CD4-positive, alpha-beta T cell treated with Interleukin-10 for 1 hour (primary cell): ENCODE data around the gene RAD18.
A peak's percentile ranks its signal among the peaks of the same experiment; 100 is the strongest.

ENCODE experiments used
- DNase-seq: peaks from one replicate; pipeline ENCODE4 v3.0.0-alpha.2; 2020

The RAD18 gene

GRCh38 chr3:8984526-8984925 lies 21.3 kb upstream of the RAD18 start:
- no peak for DNase-seq

DNA sequence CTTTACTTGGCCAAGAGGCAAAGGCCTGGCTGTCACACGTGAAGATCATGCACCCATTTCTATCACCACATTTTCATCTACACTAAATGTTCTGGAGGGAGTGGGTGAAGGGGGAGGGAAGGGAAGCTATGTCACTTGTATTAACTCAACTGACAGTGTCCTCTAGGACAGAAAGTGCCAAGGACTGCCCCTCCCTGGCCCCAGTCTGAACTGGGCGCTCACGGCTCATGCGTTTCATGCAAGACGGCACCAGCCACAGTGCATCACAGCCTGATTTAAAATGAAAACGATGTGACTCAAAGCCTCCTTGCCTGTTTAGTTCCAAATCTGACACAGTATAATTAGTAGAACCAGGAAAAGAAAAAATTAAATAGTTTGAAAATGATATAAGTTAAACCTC lies 20.8 kb upstream of the RAD18 start:
- DNase-seq: no peak

DNA sequence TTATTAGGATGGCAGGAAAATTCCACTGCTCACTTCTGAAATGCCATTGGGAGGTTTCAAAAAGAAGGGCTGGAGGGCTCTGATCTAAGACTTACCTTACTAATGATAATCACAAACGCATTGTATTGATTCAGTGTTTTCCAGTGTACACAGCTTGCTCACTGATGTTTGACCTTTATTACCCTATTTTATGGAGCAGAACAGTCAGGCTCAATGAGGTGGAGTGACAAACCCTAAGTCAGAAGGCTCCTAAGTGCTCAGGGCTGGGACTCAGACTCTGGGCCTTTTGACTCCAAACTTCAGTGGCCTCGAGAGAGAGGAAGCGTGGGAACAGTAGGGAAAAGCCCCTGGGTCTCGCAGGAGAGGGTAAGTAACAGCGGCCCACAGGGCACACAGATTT lies 20.3 kb upstream of the RAD18 start:
- DNase-seq: no peak

GRCh38 chr3:8983026-8983425 lies 19.8 kb upstream of the RAD18 start:
- no peak for DNase-seq

DNA sequence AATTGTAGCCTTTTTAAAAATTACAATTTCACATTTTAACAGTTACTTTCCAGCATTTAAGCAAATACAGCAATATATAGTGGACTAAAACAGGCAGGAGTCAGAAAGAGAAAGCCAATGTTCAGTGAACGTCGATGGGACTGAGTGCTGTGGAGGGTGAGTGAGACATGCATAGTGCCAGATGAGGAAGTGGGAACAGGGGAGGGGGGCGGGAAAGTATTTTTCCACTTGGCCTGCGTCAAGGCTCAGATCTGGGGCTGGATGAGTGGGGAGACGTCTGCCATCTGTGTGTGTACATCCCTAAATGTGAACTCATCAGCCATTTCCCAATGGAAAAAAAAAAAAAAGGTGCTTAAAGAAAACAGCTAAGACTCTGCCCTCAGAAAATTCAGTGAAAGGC lies 19.2 kb upstream of the RAD18 start:
- no peak for DNase-seq

- no peak for DNase-seq
Measured at GRCh38 chr3:8981700-8982099, 18.4 kb upstream of the RAD18 start.

GRCh38 chr3:8981296-8981695 lies 18.0 kb upstream of the RAD18 start:
- no peak for DNase-seq

DNA sequence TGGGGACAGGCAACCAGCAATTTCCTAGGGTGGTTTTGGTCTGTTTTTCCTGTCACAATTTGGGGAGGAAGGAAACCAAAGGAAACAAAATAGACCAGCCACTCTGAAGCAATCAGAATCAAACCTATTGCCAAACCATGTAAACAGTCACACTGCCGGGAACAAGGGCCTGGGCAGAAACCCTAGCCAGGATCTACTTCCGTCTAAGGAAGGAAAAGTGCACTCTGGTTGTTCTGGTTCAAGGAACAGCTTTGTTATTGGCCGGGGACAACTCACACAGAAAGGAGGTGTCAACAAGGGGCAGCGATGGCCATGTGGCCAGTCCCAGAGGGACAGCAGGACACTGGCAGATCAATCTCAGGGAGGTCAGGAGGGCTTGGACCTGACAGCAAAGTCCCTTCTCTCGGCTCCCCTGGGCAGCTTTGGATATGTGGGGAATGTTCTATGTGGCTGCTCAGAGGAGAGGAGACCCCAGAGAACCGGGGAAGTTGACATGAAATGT lies 17.5 kb upstream of the RAD18 start:
- no peak for DNase-seq

DNA sequence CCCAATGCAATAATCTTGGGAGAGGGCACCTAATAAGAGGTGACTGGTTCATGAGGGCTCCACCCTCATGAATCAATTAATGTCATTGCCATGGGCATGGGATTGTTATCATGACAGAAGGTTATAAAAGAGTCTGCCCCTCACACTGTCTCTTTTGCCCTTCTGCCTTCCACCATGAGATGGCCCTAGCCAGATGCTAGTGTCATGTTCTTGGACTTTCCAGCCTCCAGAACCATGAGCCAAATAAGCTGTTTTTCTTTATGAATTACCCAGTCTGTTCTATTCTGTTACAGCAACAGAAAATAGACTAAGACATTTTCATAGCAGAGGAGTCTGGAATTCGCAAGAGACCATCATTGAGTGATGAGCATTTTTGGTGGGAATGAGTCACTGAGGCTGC lies 16.0 kb upstream of the RAD18 start:
- no peak for DNase-seq

GRCh38 chr3:8978551-8978950 lies 15.3 kb upstream of the RAD18 start:
- no peak for DNase-seq

- DNase-seq: no peak
Measured at GRCh38 chr3:8976540-8977182, 13.4 kb upstream of the RAD18 start.

GRCh38 chr3:8975081-8976020 lies 12.1 kb upstream of the RAD18 start:
- DNase-seq: no peak

DNA sequence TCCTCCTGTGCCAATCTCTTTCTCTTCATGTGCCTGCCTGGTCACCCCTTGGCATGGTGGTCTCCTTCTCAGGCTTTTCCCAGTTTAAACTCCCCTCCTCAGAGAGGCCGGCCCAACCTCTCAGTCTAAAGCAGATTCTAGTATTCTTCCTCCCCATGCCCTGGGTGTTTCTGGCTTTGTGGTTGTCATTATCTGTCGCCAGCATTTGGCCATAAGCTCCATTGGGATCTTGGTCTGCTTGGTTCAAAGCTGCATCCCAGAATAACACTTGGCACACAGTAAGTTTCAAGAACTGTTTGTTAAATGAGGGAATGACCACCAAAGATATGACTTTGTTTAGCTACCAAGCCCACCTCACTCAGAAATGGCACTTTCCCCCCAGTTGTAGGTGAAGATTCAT lies 11.2 kb upstream of the RAD18 start:
- DNase-seq: no peak

GRCh38 chr3:8972639-8973038 lies 9.4 kb upstream of the RAD18 start:
- DNase-seq: no peak

GRCh38 chr3:8970971-8971589 lies 7.8 kb upstream of the RAD18 start:
- DNase-seq: peak; percentile 81

DNA sequence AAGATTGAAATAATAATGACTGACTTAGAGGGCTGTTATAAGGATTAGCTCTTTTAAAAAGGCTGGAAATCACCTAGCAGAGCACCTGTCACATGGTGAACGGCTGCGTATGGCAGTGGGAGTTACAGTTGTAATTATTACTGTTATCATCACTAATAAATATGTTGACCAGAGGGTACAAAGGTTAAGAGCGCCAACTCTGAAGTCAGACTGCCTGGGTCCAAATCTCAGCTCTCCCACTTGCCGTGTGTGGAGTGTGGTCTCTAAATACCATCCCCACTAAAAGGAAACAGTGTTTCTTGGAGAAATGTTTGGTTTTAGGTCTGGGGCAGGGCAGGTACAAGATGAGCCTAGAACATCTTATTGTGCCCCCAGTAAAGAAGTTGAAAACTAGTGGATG lies 6.0 kb upstream of the RAD18 start:
- no peak for DNase-seq

GRCh38 chr3:8968375-8968882 lies 5.2 kb upstream of the RAD18 start:
- no peak for DNase-seq

DNA sequence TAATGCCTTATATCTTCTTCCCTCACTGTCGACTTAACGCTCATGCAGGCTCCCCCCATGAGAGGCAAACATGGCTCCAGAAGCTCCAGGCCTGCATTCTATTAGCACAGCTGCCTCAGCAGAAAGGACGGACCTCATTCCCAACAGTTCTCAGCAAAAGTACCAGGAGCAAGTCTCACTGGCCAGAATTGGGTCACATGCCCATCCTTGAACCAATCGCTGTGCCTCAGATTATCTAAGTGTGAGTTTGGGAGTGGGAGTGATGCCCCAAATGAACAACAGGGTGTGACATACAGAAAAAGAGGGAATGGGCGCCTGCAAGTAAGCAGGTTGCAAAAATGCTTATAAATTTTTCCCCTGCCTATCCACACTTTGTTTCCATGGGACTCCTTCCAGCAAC lies 4.3 kb upstream of the RAD18 start:
- DNase-seq: no peak

DNA sequence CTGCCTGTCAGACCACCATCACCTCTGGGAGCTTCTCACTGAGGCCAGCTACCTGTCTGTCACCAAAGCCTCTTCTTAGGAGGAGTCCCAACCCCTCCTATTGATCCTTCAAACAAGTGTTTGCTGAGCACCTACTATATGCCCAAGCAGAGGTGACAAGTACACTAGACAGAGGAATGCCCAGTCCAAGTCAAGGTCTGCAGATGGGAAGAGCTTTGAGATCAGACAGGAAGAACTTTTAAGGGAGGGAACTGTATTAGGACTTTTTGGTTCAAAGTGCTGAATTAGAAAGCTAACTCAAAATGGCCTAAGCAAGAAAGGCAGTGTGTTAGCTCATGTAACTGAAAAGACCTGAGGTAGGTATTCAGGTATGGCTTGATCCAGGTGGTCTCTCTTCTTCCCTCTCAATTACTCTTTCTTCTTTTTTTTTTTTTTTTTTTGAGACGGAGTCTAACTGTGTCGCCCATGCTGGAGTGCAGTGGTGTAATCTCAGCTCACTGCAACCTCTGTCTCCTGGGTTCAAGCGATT lies 3.6 kb upstream of the RAD18 start:
- DNase-seq: no peak

- DNase-seq: no peak
Measured at GRCh38 chr3:8966150-8966819, 3.0 kb upstream of the RAD18 start.

- DNase-seq: no peak
Measured at GRCh38 chr3:8964436-8965370, 1.4 kb upstream of the RAD18 start.
